LNCaP clone FGC (cell line): ENCODE measurements around the gene IMMP1L.

Source experiments
- DNase-seq: peaks from one replicate; pipeline ENCODE4 v3.0.0-alpha.2; 2011; ENCODE audit warnings: low read depth
- H3K4me3 ChIP-seq: 2 replicates; pipeline ENCODE4 v1.5.1; 2011; ENCODE audit warnings: mild to moderate bottlenecking, low read depth, low read length, control low read depth
- TF ChIP-seq, protein P1 (sequence below): IDR thresholded peaks from 2 replicates; pipeline ENCODE4 v1.5.1; 2012; ENCODE audit warnings: mild to moderate bottlenecking; ENCODE audit not compliant: control insufficient read depth, insufficient read depth; ENCODE audit errors: extremely low read depth

IMMP1L gene

DNA sequence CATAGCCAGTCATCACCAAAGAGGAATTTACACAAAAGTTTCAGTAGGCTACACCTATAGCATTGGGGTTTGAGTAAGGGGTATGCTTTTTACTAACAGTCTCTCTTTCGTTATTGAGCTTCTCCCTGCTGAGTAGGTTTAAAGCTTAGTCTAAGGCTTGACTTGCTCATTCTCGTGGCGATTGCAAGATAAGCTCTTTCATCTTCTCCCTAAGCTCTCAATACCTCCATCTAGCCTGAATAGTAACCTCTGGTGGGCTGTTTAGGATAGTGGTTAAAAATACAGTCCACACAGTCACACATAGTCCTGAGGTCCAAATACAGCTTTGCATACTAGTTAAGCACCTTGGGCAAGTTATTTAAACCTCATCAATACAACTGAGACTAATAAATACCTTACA, 65.6 kb downstream of the IMMP1L start:
- no peak overlapping the region for H3K4me3 ChIP-seq
- TF ChIP-seq, protein P1, sequence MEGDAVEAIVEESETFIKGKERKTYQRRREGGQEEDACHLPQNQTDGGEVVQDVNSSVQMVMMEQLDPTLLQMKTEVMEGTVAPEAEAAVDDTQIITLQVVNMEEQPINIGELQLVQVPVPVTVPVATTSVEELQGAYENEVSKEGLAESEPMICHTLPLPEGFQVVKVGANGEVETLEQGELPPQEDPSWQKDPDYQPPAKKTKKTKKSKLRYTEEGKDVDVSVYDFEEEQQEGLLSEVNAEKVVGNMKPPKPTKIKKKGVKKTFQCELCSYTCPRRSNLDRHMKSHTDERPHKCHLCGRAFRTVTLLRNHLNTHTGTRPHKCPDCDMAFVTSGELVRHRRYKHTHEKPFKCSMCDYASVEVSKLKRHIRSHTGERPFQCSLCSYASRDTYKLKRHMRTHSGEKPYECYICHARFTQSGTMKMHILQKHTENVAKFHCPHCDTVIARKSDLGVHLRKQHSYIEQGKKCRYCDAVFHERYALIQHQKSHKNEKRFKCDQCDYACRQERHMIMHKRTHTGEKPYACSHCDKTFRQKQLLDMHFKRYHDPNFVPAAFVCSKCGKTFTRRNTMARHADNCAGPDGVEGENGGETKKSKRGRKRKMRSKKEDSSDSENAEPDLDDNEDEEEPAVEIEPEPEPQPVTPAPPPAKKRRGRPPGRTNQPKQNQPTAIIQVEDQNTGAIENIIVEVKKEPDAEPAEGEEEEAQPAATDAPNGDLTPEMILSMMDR = no peak
- no peak for DNase-seq

DNA sequence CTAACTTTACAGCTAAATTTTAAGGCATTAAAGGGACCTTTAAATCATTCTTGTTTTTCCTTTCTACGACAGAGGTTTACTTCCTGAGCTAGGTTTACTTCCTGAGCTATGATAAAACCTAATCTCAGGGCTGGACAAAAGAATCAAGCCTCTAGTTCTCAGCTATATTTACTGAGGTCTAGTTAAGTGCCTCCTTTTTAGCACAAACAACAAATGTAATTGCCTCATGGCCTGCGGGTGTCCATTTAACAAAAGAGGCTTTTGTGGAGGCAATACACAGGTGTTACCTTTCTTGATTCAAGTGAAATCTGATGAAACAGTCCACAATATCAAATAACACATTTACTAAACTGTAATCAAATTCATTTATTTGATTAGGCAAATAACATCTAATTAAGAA, 67.3 kb downstream of the IMMP1L start:
- TF ChIP-seq, protein P1 = no peak
- DNase-seq = no peak
- H3K4me3 ChIP-seq = no peak overlapping the region

DNA sequence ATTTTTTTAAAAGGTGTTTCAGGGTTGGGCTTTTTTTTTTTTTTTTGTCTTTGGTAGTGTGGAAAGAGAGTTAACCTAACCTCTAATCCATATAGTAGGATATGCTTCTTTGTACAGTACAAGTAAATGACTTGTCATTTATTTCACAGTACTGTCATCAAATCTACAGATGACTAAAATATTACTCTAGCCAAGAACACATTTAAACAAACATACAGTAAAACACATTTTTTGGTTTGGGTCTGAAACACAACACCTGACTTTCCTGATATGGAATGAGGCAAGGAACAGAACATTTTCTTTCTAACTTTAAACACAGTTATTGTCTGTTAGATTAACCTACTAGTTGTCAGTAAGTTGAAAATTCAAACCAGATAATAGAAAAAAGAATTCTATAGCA, 68.1 kb downstream of the IMMP1L start:
- no peak overlapping the region for H3K4me3 ChIP-seq
- TF ChIP-seq, protein P1 = no peak
- DNase-seq = no peak

DNA sequence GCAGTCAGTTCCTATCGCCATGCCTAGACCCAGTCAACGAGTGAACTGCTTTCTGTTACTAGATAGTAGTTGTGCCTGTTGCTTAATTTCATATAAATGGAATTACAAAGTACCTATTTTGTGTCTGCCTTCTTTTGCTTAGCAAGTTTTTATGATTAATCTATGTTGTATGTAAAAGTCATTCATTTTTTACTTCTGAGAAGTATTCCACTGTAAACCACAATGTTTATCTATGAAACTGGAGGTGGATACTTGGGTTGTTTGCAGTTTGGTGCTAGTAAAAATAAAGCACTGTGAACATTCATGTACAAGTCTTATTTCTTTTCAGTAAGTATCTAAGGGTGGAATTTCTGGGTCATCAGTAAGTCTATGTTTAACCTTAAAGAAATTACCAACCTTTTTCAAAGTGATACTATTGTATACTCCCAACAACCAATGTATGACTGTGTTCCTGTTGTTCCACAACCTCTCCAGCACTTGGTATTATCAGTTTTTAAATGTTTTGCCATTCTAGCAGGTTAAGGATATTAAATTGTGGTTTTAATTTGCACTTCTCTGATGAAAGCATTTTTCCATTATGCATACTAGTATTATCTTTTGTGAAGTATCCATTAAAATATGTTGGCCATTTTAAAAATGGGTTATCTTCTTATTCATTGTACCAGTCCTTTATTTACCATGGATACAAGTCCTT, 71.5 kb downstream of the IMMP1L start:
- no peak overlapping the region for H3K4me3 ChIP-seq
- no peak for DNase-seq
- TF ChIP-seq, protein P1 = no peak

DNA sequence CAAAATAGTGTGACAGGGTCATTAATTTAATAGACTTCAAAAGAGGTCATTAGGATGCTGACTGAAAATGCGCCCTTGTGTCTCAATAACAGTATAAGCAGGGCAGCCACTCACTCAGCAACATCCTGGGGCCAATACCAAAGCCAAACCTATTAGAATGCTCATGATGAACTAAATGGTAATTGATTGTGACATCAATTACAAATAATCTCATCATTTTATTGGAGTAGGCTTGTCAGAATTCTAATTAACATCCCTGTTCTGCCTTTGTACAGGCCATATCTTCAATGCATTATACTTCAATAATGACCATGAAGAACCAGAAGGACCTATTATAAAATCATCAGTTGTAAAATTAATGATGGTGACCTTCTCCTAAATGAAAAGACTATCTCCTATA, 75.6 kb downstream of the IMMP1L start:
- TF ChIP-seq, protein P1 = no peak

DNA sequence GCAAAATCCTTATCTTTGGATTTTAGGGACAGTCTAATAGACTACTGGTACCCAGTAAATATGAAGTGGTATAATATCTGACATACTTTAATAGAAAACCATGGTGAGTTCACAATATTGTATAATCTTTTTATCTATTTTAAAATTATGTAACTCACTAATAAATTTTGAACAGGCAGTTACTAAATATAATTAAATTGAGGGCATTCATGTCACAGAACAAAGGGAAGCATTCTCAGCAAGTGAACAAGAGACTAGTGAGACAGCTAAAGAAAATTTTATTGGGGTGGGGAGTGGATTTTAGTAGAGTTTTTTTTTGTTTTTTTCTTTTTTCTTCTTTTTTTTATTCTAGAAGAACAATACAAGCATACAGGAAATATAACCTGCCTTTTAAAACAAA, 84.8 kb downstream of the IMMP1L start:
- DNase-seq = no peak
- H3K4me3 ChIP-seq = no peak overlapping the region
- TF ChIP-seq, protein P1 = no peak

More for the DNA sequence above, 75.6 kb downstream of the IMMP1L start:
- no peak overlapping the region for H3K4me3 ChIP-seq
- no peak for DNase-seq

DNA sequence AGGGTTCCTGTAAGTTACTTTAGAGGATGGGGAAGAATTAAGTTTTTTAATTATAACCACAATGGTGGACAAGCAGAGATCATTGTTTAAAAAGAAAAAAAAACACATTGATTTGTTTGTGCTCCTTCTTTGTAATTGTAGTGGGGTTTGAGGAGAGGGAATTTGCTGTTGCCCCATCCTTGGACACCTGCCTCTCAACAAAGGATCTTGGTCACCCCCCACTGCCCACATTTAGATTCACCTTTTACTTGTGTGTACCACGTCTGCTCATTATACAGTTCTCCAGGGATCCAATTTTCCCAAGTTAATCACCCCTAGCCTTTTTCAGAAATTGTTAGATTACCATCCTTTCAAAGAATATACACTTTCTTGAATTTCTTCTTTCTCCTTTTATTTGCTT, 86.7 kb downstream of the IMMP1L start:
- DNase-seq = no peak
- H3K4me3 ChIP-seq = no peak overlapping the region
- TF ChIP-seq, protein P1 = no peak
